GM19455 (cell line): ENCODE data around the gene SCN10A.

Experiments used
- ATAC-seq: cut with Tn5 transposase; IDR thresholded peaks from one replicate; pipeline ENCODE4 v1.9.1; 2021; ENCODE audit not compliant: unreplicated experiment

SCN10A gene

DNA sequence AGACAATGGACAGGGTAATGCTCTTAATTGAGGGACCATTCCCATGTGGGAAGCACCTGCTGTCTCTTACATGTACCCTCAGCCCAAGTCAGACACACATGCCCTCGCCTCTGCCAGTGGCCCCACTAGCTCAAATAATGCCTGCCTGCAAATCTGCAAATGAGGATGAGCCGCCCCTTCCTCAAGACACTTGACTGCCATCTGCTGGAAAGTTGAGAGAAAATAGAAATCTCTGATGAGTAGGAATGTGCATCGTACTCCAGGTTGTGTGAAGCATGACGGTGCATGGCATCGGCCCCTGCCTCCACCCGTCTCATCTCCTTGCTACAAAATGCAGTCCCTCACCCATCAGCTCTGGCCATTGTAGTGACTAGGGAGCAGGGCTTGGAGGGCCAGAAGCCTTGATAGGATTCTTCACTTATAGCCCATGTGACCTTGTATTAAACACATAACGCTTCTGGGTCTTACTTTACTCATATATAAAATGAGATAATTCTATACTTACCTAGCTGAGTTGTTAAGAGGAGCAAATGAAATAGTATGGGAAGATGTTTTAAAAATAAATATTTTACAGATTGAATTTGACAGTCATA lies 160.2 kb downstream of the SCN10A start:
- no peak for ATAC-seq

DNA sequence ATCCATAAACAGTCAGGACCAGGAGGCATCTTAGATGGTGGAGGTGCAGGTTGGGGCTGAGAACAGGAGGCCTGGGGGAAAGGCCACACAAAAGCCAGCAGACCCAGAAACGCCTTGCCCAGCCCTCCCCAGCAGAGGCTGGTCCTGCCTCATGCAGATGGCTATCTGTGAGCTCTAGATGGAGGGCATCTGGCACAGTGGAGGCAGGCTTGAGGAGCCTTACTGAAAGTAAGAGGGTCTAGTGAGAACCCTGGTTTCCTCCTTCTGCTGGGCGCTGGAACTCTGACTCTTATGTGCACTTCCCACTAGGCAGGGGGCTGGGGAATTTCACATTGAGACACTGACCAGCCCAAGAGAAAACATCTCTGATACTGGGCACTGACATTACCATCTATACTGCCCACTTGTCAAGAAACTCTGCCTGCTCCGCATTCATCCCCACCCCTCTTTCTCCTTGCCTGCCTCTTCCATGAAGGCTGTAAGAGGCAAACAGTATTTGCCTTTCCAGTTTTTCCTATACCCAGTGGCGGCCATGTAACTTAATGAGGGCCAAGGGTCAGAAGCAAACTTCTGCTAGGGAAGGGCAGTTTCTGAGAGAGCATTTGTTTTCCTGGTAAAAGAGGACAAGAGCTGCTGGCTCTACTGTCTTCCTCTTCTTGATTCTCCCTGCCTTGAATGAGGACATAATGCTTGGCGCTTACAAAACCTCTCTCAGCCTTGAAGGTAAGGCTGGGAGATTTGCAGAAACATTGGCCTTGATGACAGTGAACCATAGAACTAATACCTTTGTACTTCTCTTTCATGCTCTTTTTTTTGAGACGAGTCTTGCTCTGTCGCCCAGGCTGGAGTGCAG lies 162.1 kb downstream of the SCN10A start:
- no peak for ATAC-seq

DNA sequence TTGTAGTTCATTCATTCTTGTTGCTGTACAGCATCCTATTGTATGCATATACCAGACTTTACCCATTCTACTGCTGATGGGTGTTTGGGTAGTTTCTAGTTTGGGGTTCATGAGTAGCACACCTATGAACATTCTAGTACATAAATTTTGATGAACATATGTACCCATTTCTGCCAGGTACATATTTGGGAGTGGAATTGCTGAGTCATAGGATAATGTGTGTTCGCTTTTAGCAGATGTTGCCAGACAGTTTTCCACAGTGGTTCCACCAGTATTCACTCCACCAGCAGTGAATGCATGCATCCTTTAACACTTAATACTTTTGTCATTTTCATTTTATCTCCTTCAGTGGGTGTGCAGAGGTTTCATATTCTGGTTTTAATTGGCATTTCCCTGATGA lies 163.1 kb downstream of the SCN10A start:
- no peak for ATAC-seq

DNA sequence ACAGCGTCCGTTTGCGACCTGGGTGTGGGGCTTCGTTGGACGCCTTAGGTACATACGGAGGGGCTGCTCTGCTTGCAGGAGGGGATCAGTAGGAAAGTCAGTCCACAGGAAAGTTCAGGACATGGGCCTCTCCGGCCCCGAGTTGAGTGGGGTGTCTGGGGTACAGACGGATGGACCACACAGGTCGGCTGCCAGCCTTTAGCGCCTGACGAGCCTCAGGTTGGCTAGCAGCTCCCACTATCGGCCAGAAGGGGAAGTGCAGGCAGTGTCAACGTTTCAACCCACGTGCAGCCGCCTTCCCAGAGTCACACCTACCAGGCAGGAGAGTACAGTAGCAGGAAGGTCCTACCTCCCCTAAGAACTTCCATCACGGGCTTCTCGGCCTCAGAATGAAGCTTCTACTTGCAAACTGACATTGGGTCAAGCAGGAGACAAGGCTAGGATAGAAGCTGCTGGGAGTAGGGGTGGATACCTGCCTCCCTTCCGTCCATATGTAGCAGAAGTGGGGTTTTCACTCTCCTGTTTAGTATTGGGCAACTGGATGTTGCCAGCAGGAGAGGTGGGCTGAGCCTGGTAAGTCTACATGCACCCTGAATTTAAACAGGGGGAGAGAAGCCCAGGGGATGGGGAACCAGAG lies 164.7 kb downstream of the SCN10A start:
- ATAC-seq, result peak; percentile 76

DNA sequence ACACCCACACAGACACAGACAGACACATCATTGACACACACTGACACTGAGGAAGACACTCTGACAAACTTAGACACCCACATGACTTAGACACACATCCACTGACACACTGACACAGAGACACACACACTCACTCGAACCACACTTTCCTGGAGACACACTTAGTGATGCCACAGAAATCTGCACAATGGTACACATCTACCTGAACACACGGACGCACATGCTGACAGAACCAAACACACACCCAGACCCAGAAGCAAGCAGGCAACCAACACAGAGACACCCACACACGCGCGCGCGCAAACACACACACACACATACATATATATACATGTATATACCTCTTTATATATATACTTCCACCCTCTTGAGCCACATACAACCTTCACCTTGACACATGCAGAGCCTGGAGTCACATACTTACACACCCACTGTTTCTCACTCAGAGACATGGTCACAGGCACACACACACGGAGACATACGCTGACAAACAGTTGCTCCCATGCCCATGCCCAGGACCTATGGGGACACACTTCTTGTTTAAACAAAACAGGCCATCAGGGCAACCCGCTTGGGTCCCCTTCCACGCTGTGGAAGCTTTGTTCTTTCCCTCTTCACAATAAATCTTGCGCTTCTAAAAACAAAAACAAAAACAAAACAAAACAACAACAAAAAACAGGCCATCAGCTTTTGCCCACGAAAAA lies 165.6 kb downstream of the SCN10A start:
- ATAC-seq, result no peak

DNA sequence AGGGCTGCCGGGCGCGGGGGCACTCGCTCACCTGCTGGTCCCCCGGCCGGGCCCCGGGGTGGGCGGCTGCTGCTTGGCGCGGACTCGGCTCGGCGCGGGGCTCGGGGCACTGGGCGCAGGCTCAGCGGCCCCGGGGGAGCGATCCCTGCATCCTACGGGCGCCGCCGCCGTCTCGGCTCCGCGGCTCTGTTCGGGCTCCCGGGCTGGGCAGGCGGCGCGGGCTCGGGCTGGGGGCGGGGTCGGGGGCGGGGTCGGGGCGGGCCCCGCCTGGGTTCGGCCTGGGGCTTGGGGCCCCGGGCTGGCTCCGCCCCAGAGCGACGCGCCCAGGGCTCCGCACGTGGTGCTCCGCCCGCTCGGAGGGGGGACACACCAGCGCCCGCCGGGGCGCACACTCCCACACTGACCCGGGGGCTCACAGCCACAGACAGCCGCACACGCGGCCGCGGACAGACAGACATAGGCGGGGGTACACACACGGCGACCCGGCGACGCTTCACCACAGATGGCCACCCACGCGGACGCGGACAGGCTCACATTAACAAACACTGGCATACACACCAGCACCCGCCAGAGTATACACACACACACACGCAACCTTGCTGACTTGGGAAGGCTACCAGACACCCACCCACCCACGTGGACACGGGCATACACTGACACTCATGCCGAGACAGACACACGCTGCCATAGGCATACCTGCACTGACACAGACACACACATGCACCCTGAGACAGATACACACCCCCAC lies 166.3 kb downstream of the SCN10A start, which contains the start of gene SCN5A:
SCN5A (minus strand) TSS at position 188 of the 748 bp plus-strand sequence. CDS start 16,380 bp downstream, outside the sequence.
- ATAC-seq, result peak; percentile 54

DNA sequence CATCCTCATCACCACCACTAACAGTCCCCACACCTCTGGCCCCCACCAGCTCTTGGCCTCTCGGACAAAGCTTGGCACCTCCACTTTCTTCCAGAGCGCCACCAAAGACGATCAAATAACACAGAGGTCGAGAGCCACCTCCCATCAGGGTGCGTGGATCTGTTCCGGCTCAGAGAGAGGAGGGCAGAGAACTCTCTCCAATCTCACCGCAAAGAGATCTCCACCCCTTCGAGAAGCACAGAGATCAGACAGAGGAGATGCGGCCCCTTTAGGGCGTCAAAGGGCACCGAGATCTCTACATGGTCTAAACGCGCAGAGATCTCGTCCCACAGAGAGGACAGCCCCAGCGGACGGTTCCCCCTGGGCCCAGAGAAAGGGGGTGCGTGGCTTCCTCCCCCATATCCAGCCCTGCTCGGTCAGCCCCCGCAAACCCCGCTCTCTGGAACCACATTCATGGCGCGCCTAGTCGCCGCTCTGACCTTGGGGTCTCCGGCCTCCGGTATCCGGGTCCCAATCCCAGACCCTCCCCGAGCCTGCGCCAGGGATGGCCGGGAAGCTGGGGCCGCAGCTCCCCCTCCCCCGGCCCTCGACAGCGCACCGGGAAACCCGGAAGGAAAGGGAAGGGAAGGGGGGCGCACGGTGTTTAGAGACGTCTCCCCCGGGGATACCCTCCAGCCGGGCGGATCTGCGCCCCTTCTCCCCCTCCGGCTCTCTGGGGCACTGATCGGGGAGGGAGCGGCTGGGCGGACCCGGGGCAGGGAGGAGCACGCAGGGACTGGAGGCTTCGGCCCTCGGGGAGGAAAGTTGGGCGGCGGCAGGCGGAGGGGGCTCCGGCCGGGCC lies 167.1 kb downstream of the SCN10A start:
- peak; percentile 12 for ATAC-seq

DNA sequence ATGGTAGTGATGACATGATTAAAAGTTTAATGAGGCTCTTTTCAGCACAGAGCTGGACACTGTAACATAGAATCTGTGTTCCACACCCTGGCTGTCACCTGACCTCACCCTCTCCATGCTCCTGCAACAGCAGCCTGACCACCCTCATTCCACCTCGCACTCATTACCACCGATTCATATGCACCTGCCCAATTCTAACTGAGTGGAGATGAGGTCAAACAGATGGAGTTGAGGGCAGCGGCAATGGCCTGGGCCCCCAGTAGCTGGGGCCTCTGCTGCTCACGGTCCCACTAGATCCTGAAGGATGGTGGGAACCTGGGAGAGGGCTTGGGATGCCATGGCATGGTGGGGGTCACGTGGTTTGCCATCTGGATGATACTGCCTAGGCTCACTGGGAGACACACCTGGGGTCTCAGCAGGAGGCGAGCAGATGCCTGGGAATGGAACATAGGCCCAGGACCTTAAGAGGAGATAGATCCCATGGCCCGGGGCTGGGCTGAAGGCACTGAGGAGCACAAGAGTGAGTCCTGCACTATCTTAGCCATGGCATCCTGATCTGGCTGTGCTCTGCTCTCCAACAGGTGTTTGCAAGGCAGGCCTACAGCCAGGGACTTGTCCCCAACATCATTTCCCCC lies 167.9 kb downstream of the SCN10A start:
- ATAC-seq, result no peak

DNA sequence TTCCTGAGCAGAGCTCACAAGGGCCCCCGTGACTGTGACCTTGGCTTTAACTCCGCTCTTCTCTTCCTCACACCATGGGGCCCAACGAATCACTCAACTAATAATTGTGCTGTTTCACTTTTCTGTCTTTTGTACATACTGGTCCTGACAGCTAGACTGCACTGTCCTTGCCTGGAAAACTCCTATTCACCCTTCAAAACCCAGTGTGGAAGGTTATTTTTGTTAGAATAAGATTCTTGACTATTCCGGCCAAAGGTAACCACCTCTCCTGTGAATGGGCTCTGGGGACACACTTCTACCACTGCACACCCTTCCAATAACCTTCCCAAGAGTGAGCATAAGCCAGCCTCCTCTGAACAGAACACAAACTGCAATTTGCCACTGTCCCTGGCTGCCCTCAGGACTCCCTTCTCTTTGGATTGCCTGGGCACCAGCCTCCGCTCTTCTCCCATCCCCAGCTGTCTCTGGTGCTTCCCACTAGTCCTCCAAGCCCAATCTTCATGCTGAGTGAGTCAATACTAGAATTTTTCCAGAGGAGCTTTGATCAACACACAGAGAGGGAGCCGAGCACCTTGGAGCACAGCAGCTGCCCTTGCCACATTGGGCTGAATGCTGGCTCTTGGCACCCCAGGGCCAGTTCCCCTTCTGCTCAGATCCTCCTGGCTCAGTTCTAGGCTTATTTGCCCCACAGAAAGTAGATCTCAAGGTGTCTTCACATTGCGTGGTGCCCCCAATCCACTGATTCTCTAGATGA lies 168.6 kb downstream of the SCN10A start:
- ATAC-seq, result no peak
